Endothelial cell (in vitro differentiated cells): ENCODE measurements around the gene GALNT18. TPM values are rescaled to one million over a fixed set of nuclear protein-coding genes. Genes with fewer than 3 reads are reported as not detected.

Experiments used
- DNase-seq: peaks from one replicate; pipeline ENCODE4 v3.0.0; 2021; ENCODE audit warnings: low spot score
- H3K27ac Mint-ChIP-seq: one replicate; pipeline ENCODE4 v1.8.0; 2021; ENCODE audit warnings: mixed read lengths, inconsistent platforms; ENCODE audit not compliant: unreplicated experiment
- H3K27me3 Mint-ChIP-seq: one replicate; pipeline ENCODE4 v1.8.0; 2021; ENCODE audit warnings: mild to moderate bottlenecking, moderate library complexity, mixed read lengths, inconsistent platforms; ENCODE audit not compliant: unreplicated experiment
- H3K36me3 Mint-ChIP-seq: one replicate; pipeline ENCODE4 v1.8.0; 2021; ENCODE audit warnings: mild to moderate bottlenecking, low read depth, mixed read lengths, inconsistent platforms; ENCODE audit not compliant: unreplicated experiment
- H3K4me1 Mint-ChIP-seq: one replicate; pipeline ENCODE4 v1.8.0; 2021; ENCODE audit warnings: mild to moderate bottlenecking, mixed read lengths, inconsistent platforms; ENCODE audit not compliant: unreplicated experiment
- H3K4me3 Mint-ChIP-seq: one replicate; pipeline ENCODE4 v1.8.0; 2021; ENCODE audit warnings: mild to moderate bottlenecking, mixed read lengths, inconsistent platforms; ENCODE audit not compliant: unreplicated experiment
- H3K9me3 Mint-ChIP-seq: one replicate; pipeline ENCODE4 v1.8.0; 2021; ENCODE audit warnings: mixed read lengths, inconsistent platforms; ENCODE audit not compliant: unreplicated experiment
- total RNA-seq: library from RNA; stranded (reverse); fragmentation: NEBNext Ultra II Directional; extraction: Animal tissue kit (Norgen Biotek cat#: 25700); gene quantifications from one replicate; pipeline ENCODE4 v1.2.1, GENCODE V29; 2021; ENCODE audit not compliant: unreplicated experiment
- TF ChIP-seq, protein P1 (sequence below): fragments of 200-600 bp; sonication (generic); IDR thresholded peaks from one replicate; pipeline ENCODE4 v1.5.0; 2021; ENCODE audit warnings: antibody characterized with exemption; ENCODE audit not compliant: unreplicated experiment

Gene GALNT18
- total RNA-seq, 1 donor from 2014 or later: 87.6 TPM

GRCh38 chr11:11660363-11660740 lies 38.5 kb upstream of the GALNT18 start:
- no peaks in the 10 kb centered on the region for H3K9me3 Mint-ChIP-seq
- H3K4me3 Mint-ChIP-seq: no peak overlapping the region
- peaks cover 18% of the 10 kb centered on the region for H3K4me1 Mint-ChIP-seq
- H3K27me3 Mint-ChIP-seq: peaks cover 2% of the 10 kb centered on the region
- no peak for DNase-seq
- H3K36me3 Mint-ChIP-seq: no peaks in the 10 kb centered on the region
- TF ChIP-seq, protein P1, sequence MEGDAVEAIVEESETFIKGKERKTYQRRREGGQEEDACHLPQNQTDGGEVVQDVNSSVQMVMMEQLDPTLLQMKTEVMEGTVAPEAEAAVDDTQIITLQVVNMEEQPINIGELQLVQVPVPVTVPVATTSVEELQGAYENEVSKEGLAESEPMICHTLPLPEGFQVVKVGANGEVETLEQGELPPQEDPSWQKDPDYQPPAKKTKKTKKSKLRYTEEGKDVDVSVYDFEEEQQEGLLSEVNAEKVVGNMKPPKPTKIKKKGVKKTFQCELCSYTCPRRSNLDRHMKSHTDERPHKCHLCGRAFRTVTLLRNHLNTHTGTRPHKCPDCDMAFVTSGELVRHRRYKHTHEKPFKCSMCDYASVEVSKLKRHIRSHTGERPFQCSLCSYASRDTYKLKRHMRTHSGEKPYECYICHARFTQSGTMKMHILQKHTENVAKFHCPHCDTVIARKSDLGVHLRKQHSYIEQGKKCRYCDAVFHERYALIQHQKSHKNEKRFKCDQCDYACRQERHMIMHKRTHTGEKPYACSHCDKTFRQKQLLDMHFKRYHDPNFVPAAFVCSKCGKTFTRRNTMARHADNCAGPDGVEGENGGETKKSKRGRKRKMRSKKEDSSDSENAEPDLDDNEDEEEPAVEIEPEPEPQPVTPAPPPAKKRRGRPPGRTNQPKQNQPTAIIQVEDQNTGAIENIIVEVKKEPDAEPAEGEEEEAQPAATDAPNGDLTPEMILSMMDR: no peak
- H3K27ac Mint-ChIP-seq: no peak overlapping the region

- no peak overlapping the region for H3K27ac Mint-ChIP-seq
- peaks cover 18% of the 10 kb centered on the region for H3K4me1 Mint-ChIP-seq
- no peak overlapping the region for H3K4me3 Mint-ChIP-seq
- TF ChIP-seq, protein P1: no peak
- H3K27me3 Mint-ChIP-seq: peaks cover 2% of the 10 kb centered on the region
- no peak for DNase-seq
- H3K9me3 Mint-ChIP-seq: no peaks in the 10 kb centered on the region
- H3K36me3 Mint-ChIP-seq: no peaks in the 10 kb centered on the region
These were observed 38.0 kb upstream of the GALNT18 start for GRCh38 chr11:11659567-11660362.

DNA sequence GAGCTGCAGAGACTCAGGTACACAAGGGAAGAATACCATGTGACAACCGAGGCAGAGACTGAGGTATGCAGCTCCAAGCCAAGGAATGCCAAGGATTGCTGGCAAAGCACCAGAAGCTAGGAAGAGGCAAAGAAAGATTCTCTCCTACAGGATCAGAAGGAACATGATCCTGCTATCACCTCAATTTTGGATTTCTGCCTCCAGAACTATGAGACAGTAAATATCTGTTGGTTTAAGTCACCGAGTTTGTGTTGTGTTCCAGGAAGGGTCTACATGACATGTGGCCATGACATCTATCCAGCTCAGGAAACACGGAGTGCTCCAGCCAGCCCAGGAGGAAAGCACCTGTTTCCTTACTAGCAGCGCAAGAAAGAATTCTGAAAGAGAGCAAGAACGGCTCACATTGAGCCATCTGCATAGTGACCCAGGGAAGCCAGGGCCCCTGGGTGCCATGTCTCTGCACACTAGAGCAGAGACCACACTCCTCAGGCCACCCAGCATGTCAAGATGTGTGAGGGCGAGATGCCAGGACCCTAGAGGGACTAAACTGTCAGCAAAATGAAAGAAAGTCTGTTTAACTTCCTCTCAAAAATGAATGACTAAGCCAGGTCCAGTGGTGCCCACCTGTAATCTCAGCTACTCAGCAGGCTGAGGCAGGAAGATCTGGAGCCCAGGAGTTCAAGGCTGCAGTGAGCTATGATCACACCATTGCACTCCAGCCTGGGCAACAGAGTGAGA lies 35.6 kb upstream of the GALNT18 start:
- no peak overlapping the region for H3K4me3 Mint-ChIP-seq
- TF ChIP-seq, protein P1: no peak
- H3K27ac Mint-ChIP-seq: no peak overlapping the region
- H3K4me1 Mint-ChIP-seq: peaks cover 6% of the 10 kb centered on the region
- DNase-seq: no peak
- no peaks in the 10 kb centered on the region for H3K36me3 Mint-ChIP-seq
- no peaks in the 10 kb centered on the region for H3K27me3 Mint-ChIP-seq
- H3K9me3 Mint-ChIP-seq: no peaks in the 10 kb centered on the region

DNA sequence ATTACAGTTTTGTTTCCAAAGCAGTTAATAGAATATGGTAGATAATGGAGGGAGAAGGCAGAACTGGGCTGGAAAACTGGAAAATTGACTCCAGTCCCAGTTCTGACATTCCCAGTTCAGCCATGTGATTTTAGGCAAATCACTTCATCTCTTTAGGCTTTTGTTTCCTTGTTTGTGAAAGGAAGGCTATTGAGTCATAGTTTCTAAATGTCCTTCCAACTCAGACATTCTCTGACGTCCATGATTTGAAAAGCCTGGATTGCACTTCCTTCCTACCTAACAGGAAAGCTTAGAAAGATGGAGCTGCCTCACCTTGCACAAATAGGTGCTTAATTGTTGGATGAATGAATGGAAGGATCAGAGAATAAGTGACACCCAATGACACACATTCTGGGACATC lies 19.8 kb upstream of the GALNT18 start:
- no peaks in the 10 kb centered on the region for H3K27me3 Mint-ChIP-seq
- H3K4me1 Mint-ChIP-seq: peaks cover 13% of the 10 kb centered on the region
- no peaks in the 10 kb centered on the region for H3K36me3 Mint-ChIP-seq
- H3K27ac Mint-ChIP-seq: no peak overlapping the region
- TF ChIP-seq, protein P1: no peak
- H3K9me3 Mint-ChIP-seq: no peaks in the 10 kb centered on the region
- DNase-seq: no peak
- H3K4me3 Mint-ChIP-seq: no peak overlapping the region

GRCh38 chr11:11640996-11641395 lies 19.2 kb upstream of the GALNT18 start:
- Mint-ChIP-seq H3K4me1 (peaks cover 13% of the 10 kb centered on the region), H3K36me3 (no peaks in the 10 kb centered on the region), H3K27ac (no peak overlapping the region), H3K9me3 (no peaks in the 10 kb centered on the region), H3K27me3 (no peaks in the 10 kb centered on the region), H3K4me3 (no peak overlapping the region)
- no peak for DNase-seq
- TF ChIP-seq, protein P1: no peak
